ENCODE measurements around the gene MOB3A. TPM values are rescaled to one million over a fixed set of nuclear protein-coding genes. Genes with fewer than 3 reads are reported as not detected.

MOB3A gene
- polyA plus RNA-seq, 1 of the 3 experiments (the other 2 are of a cell fraction), result 24.1 TPM

DNA sequence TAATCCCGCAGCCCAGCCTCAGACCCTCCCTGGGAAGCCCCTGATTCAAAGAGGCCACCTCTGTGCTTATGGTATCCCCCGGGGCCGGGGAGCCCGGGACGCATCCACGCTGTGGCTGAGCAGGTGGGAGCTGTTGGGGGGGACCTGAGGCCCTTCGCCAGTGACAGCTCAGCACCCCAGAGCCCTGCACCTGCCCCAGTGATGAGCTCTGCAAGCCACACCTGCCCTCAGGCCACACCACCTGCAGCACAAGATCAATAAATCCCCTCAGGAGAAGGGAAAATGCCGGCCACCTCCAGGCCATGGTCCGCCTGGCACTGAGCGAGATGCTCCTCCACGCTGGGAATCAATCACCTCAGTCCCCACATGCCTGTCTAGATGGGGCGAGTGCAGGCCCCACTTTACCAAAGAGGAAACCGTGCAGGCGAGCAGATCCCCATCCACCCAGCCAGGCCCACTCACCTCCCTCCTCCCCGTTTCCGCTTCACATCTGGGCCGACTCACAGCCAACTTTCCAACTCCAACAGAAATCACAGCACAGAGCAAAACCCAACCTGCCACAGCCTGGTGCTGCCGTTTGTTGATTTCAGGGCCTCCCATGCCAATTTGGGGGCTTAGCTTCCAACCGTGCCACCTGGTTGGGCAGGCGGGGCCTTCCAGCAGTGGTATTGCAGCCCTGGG is 12.8 kb downstream of the MOB3A start (continued):
- no peak for TF ChIP-seq FOXJ3 (CRISPR knock-in tag; IDR thresholded peaks at IDR 0.05)
- TF ChIP-seq, protein P1, sequence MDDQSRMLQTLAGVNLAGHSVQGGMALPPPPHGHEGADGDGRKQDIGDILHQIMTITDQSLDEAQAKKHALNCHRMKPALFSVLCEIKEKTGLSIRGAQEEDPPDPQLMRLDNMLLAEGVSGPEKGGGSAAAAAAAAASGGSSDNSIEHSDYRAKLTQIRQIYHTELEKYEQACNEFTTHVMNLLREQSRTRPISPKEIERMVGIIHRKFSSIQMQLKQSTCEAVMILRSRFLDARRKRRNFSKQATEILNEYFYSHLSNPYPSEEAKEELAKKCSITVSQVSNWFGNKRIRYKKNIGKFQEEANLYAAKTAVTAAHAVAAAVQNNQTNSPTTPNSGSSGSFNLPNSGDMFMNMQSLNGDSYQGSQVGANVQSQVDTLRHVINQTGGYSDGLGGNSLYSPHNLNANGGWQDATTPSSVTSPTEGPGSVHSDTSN (IDR thresholded peaks at IDR 0.05), result no peak

DNA sequence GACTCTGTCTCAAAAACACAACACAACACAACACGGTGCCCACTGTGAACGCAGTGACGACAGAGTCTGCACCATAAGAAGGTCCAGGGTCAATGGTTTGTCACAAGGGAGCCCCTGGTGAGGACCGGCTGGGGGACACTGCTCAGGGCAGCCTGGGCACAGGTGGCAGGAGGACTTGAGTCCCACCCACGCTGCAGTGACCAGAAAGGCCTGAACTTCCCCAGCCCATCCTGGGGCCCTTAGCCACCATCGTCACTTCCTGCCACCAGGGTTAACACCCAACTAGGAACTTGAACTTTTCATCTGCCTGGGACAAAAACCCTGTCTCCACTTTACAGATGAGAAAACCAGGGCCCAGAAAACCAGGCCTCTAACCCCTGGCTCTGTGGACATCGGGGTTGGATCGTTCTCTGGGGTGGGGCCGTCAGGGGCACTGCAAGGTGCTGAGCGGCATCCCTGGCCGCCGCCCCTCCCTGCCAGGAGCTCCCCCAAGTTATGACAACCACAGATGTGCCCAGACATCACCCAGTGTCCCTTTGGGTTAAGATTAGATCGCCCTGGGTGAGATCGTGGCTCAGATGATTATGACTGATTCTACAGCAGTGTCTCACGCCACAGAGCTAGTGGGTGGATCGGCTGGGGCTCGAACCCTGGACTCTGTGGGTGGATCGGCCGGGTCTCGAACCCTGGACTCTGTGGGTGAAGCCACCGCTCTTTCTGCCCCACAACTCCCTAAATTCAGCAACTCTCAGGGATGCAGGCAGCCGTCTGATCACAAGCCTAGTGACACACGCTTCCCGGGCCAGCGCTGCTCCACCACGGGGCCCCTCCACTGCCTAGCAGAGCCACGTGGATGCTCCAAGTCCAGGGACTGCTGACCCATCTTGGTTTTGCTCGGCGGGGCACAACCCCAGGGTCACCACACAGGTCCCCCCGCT is 14.0 kb downstream of the MOB3A start:
- Histone ChIP-seq H3K27me3 (ENCODE audit: insufficient read depth) (no peaks in the 10 kb centered on the region), H3K9me3 (no peaks in the 10 kb centered on the region), H3K27ac (ENCODE audit: low read depth in 2 of 2, low read length in 1 of 2) (no peak overlapping the region), H3K79me2 (ENCODE audit: insufficient read depth) (peaks cover 26% of the 10 kb centered on the region; the same call in 1 of the 2 replicates), H3K4me2 (no peak overlapping the region), H3K4me1 (ENCODE audit: control insufficient read depth in 1 of 2, insufficient read depth in 2 of 2, low read depth in 1 of 2, low read length in 1 of 2) (no peaks in the 10 kb centered on the region), H3K4me3 (ENCODE audit: low read depth in 2 of 2, low read length in 1 of 2) (no peak overlapping the region), H2AFZ (ENCODE audit: low read depth) (no peak overlapping the region), H4K20me1 (ENCODE audit: insufficient read depth) (no peaks in the 10 kb centered on the region), H3K9ac (no peak overlapping the region), H3F3A (replicated peaks; ENCODE audit: insufficient read depth) (peaks cover 2% of the 10 kb centered on the region), H3K9me2 (no peaks in the 10 kb centered on the region), H3K36me3 (replicated peaks in 1 of 2; ENCODE audit: control insufficient read depth in 1 of 2, insufficient read depth in 2 of 2, low read length in 1 of 2) (peaks cover 6% of the 10 kb centered on the region in 2 experiments)
- ChIA-PET CTCF (interaction anchor here (0.6 kb wide), 1 partner anchor 555 kb away, joined by 3 read pairs; no protein-coding TSS in a partner anchor), POLR2A (no interaction called here)
- WGBS (ENCODE audit: low lambda C conversion rate), result 96% methylated on average over 17 of the region's 30 CpGs
- peak; percentile 28 for DNase-seq
- no peak for TF ChIP-seq RAD21 (IDR thresholded peaks at IDR 0.05; ENCODE audit: low read length)
- TF ChIP-seq, protein P2, sequence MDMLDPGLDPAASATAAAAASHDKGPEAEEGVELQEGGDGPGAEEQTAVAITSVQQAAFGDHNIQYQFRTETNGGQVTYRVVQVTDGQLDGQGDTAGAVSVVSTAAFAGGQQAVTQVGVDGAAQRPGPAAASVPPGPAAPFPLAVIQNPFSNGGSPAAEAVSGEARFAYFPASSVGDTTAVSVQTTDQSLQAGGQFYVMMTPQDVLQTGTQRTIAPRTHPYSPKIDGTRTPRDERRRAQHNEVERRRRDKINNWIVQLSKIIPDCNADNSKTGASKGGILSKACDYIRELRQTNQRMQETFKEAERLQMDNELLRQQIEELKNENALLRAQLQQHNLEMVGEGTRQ (IDR thresholded peaks at IDR 0.05; ENCODE audit: borderline replicate concordance, low read depth, low read length), result no peak
- no peak for TF ChIP-seq NRF1 (IDR thresholded peaks at IDR 0.05; ENCODE audit: low read depth, low read length)
- no peak for TF ChIP-seq TCF12 (IDR thresholded peaks at IDR 0.05)
- TF ChIP-seq CHD2 (IDR thresholded peaks at IDR 0.05; ENCODE audit: low read length, partially characterized antibody), result no peak
- TF ChIP-seq, protein P3, sequence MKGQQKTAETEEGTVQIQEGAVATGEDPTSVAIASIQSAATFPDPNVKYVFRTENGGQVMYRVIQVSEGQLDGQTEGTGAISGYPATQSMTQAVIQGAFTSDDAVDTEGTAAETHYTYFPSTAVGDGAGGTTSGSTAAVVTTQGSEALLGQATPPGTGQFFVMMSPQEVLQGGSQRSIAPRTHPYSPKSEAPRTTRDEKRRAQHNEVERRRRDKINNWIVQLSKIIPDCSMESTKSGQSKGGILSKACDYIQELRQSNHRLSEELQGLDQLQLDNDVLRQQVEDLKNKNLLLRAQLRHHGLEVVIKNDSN (IDR thresholded peaks at IDR 0.05; ENCODE audit: borderline replicate concordance, low read depth), result no peak
- TF ChIP-seq RFX5 (IDR thresholded peaks at IDR 0.05; ENCODE audit: low read length), result no peak
